CD14-positive monocyte (primary cell): ENCODE measurements around the gene NCBP3. TPM values are rescaled to one million over a fixed set of nuclear protein-coding genes. Genes with fewer than 3 reads are reported as not detected.

ENCODE experiments used
- DNase-seq, 3 donors: peaks; one replicate each; pipeline ENCODE4 v3.0.0-alpha.2; 2011 to 2022
- H2AFZ ChIP-seq: 2 replicates; pipeline ENCODE4 v1.6.0; 2012; ENCODE audit warnings: mild to moderate bottlenecking, low read depth, low read length, inconsistent platforms; ENCODE audit not compliant: insufficient read depth, poor library complexity, severe bottlenecking
- H3K27ac ChIP-seq, 2 donors: 1 replicate in 1 of 2; 2 replicates in 1 of 2; pipeline ENCODE4 v1.5.1; 2012 to 2013; ENCODE audit warnings: low read length in 2 of 2, control low read depth in 1 of 2, inconsistent platforms in 1 of 2, low read depth in 1 of 2, mild to moderate bottlenecking in 1 of 2
- H3K27me3 ChIP-seq, 2 donors: one replicate each; pipeline versions ENCODE4 v1.6.0 to v1.6.1; 2011 to 2013; ENCODE audit warnings: low read length in 2 of 2; ENCODE audit not compliant: control insufficient read depth in 2 of 2, insufficient read depth in 2 of 2
- H3K36me3 ChIP-seq, 2 donors: replicated peaks in 1 of 2; 1 replicate in 1 of 2; 2 replicates in 1 of 2; pipeline versions ENCODE4 v1.5.1 to v1.6.1; 2012 to 2013; ENCODE audit warnings: low read length in 2 of 2, control low read depth in 1 of 2, inconsistent platforms in 1 of 2, mild to moderate bottlenecking in 1 of 2; ENCODE audit not compliant: insufficient read depth in 2 of 2, control insufficient read depth in 1 of 2
- H3K4me1 ChIP-seq, 2 donors: 1 replicate in 1 of 2; 2 replicates in 1 of 2; pipeline versions ENCODE4 v1.5.1 to v1.6.1; 2012 to 2013; ENCODE audit warnings: low read length in 2 of 2, control low read depth in 1 of 2, inconsistent platforms in 1 of 2, mild to moderate bottlenecking in 1 of 2, moderate library complexity in 1 of 2; ENCODE audit not compliant: insufficient read depth in 2 of 2, control insufficient read depth in 1 of 2
- H3K4me2 ChIP-seq: replicated peaks from 2 replicates; pipeline ENCODE3; 2012; ENCODE audit warnings: low read length, moderate library complexity, mild to moderate bottlenecking; ENCODE audit not compliant: poor library complexity, severe bottlenecking; ENCODE audit errors: extremely low read depth
- H3K4me3 ChIP-seq, 3 experiments: fragments of 200-600 bp in 1 of 3; sonication (generic) in 1 of 3; replicated peaks in 1 of 3; 1 replicate in 2 of 3; 2 replicates in 1 of 3; pipeline ENCODE4 v1.5.1; 2011 to 2013; ENCODE audit warnings: low read length in 3 of 3, mild to moderate bottlenecking in 3 of 3, control low read depth in 2 of 3, low read depth in 2 of 3, inconsistent platforms in 1 of 3, moderate library complexity in 1 of 3
- H3K79me2 ChIP-seq: 2 replicates; pipeline ENCODE4 v1.6.0; 2012; ENCODE audit warnings: mild to moderate bottlenecking, control low read depth, inconsistent platforms, low read length, moderate library complexity; ENCODE audit not compliant: insufficient read depth
- H3K9ac ChIP-seq: 2 replicates; pipeline ENCODE4 v1.6.0; 2017; ENCODE audit warnings: low read length, mild to moderate bottlenecking; ENCODE audit not compliant: insufficient read depth, poor library complexity, severe bottlenecking
- H3K9me3 ChIP-seq, 2 donors: replicated peaks in 1 of 2; 1 replicate in 1 of 2; 2 replicates in 1 of 2; pipeline versions ENCODE4 v1.5.1 to v1.6.1; 2012 to 2013; ENCODE audit warnings: low read length in 2 of 2, control low read depth in 1 of 2; ENCODE audit not compliant: control insufficient read depth in 1 of 2, insufficient read depth in 1 of 2
- H4K20me1 ChIP-seq: 2 replicates; pipeline ENCODE4 v1.6.0; 2012; ENCODE audit warnings: mild to moderate bottlenecking, low read length, control low read depth, moderate library complexity; ENCODE audit not compliant: insufficient read depth
- H3K27ac Mint-ChIP-seq, 7 donors: one replicate each; pipeline ENCODE4 v1.8.0; 2020; ENCODE audit warnings: mild to moderate bottlenecking in 7 of 7, mixed read lengths in 7 of 7, moderate library complexity in 6 of 7, inconsistent platforms in 2 of 7
- H3K27me3 Mint-ChIP-seq, 3 donors: one replicate each; pipeline ENCODE4 v1.8.0; 2021 to 2022; ENCODE audit warnings: low read depth in 3 of 3, mild to moderate bottlenecking in 3 of 3, mixed read lengths in 3 of 3, moderate library complexity in 3 of 3, inconsistent platforms in 1 of 3
- H3K36me3 Mint-ChIP-seq, 2 donors: one replicate each; pipeline ENCODE4 v1.8.0; 2020; ENCODE audit warnings: mixed read lengths in 2 of 2, inconsistent platforms in 1 of 2, mild to moderate bottlenecking in 1 of 2
- H3K4me1 Mint-ChIP-seq: one replicate; pipeline ENCODE4 v1.8.0; 2020; ENCODE audit warnings: mild to moderate bottlenecking, mixed read lengths
- H3K4me3 Mint-ChIP-seq, 2 donors: one replicate each; pipeline ENCODE4 v1.8.0; 2020; ENCODE audit warnings: mild to moderate bottlenecking in 2 of 2, mixed read lengths in 2 of 2, moderate library complexity in 1 of 2
- H3K9me3 Mint-ChIP-seq, 7 donors: one replicate each; pipeline ENCODE4 v1.8.0; 2020 to 2022; ENCODE audit warnings: mixed read lengths in 7 of 7, mild to moderate bottlenecking in 6 of 7, moderate library complexity in 6 of 7, inconsistent platforms in 2 of 7
- CTCF ChIP-seq: fragments of 200-600 bp; IDR thresholded peaks from one replicate; pipeline ENCODE4 v1.8.0; 2022; ENCODE audit warnings: antibody characterized with exemption, mild to moderate bottlenecking
- WGBS: methylation state at CpG from one replicate; pipeline ENCODE4 v1.1.5; 2013; ENCODE audit warnings: missing lambda C conversion rate; ENCODE audit not compliant: insufficient coverage; 5-methylcytosine and 5-hydroxymethylcytosine counted together
- intact Hi-C, 2 donors: fragments of 100-400 bp; cut with micrococcal nuclease; formaldehyde crosslinking; loops; one replicate each; pipeline versions ENCODE4 v1.15.0 to v1.15.1; 2023
- polyA plus RNA-seq, 3 donors: library from polyadenylated mRNA; depleted of rRNA in 1 of 3; unstranded in 2 of 3; stranded (reverse) in 1 of 3; fragments of 300-500 nt in 2 of 3; fragments of >200 nt in 1 of 3; fragmentation: Illumina TruSeq in 2 of 3; gene quantifications; 1 replicate in 2 of 3; 2 replicates in 1 of 3; pipeline ENCODE4 v1.2.3, GENCODE V29; 2012 to 2021

The NCBP3 gene
- polyA plus RNA-seq, 3 donors, result 4.9 to 19.0 (median 8.5) TPM

- Mint-ChIP-seq H3K36me3 (no peaks in the 10 kb centered on the region), H3K4me3 (no peak overlapping the region), H3K9me3 (peaks cover 0 to 2% (median 0%) of the 10 kb centered on the region in 7 donors), H3K27me3 (peaks cover 0 to 3% (median 2%) of the 10 kb centered on the region in 3 donors), H3K4me1 (peaks cover 39% of the 10 kb centered on the region), H3K27ac (peak overlapping the region in 2 of 7 donors; percentile 6 to 63)
- 69% methylated on average over 5 of the region's 8 CpGs for WGBS
- H3K4me1 ChIP-seq, result peaks cover 17 to 32% of the 10 kb centered on the region in 2 donors
- no peaks in the 10 kb centered on the region for H3K9me3 ChIP-seq
- H3K4me2 ChIP-seq, result no peak overlapping the region
- no peaks in the 10 kb centered on the region for H4K20me1 ChIP-seq
- no peaks in the 10 kb centered on the region for H3K79me2 ChIP-seq
- no peak for DNase-seq
- H2AFZ ChIP-seq, result no peak overlapping the region
- no peak overlapping the region for H3K9ac ChIP-seq
- intact Hi-C loops, result loop anchor here in 1 of 2 donors (5.0 to 10.0 kb wide), 2 partner anchors 36 to 58 kb away; partner anchors contain the start of gene ITGAE
- H3K4me3 ChIP-seq, result no peak overlapping the region
- no peaks in the 10 kb centered on the region for H3K27me3 ChIP-seq
- H3K36me3 ChIP-seq, result no peaks in the 10 kb centered on the region
- H3K27ac ChIP-seq, result no peak overlapping the region
- no peak for TF ChIP-seq CTCF
Observed at GRCh38 chr17:3766779-3767178, 79.3 kb downstream of the NCBP3 start.

GRCh38 chr17:3765981-3766380, 80.1 kb downstream of the NCBP3 start:
- intact Hi-C loops, result loop anchor here in 1 of 2 donors (5.0 to 10.0 kb wide), 2 partner anchors 36 to 59 kb away; partner anchors contain the start of gene ITGAE
- H3K9me3 ChIP-seq, result no peaks in the 10 kb centered on the region
- TF ChIP-seq CTCF, result no peak
- Mint-ChIP-seq H3K4me1 (peaks cover 36% of the 10 kb centered on the region), H3K27me3 (peaks cover 0 to 3% (median 2%) of the 10 kb centered on the region in 3 donors), H3K9me3 (peaks cover 0 to 2% (median 0%) of the 10 kb centered on the region in 7 donors), H3K36me3 (no peaks in the 10 kb centered on the region), H3K27ac (peak overlapping the region in 4 of 7 donors; percentile 51 to 90 (median 66)), H3K4me3 (peak overlapping the region in 1 of 2 donors; percentile 83)
- no peak for DNase-seq
- H3K36me3 ChIP-seq, result no peaks in the 10 kb centered on the region
- H3K27me3 ChIP-seq, result no peaks in the 10 kb centered on the region
- WGBS, result 77% methylated on average over 6 of the region's 9 CpGs
- no peak overlapping the region for H3K4me3 ChIP-seq
- H3K79me2 ChIP-seq, result no peaks in the 10 kb centered on the region
- H3K9ac ChIP-seq, result no peak overlapping the region
- H3K4me2 ChIP-seq, result no peak overlapping the region
- peaks cover 16 to 30% of the 10 kb centered on the region in 2 donors for H3K4me1 ChIP-seq
- no peaks in the 10 kb centered on the region for H4K20me1 ChIP-seq
- peak overlapping the region; percentile 43 for H2AFZ ChIP-seq
- H3K27ac ChIP-seq, result no peak overlapping the region
